Trophoblast cell (in vitro differentiated cells and primary cell): ENCODE results near the gene TBC1D5.

Experiments used
- DNase-seq, 2 donors: peaks; one replicate each; pipeline ENCODE4 v3.0.0-alpha.2; 2016
- H2AFZ ChIP-seq: 2 replicates; pipeline ENCODE4 v1.6.1; 2013; ENCODE audit warnings: low read length, moderate library complexity, mild to moderate bottlenecking; ENCODE audit not compliant: insufficient read depth, poor library complexity
- H2AK5ac ChIP-seq: 2 replicates; pipeline ENCODE4 v1.6.1; 2013; ENCODE audit warnings: mild to moderate bottlenecking, low read length
- H2BK120ac ChIP-seq: 2 replicates; pipeline ENCODE4 v1.6.1; 2013; ENCODE audit warnings: low read length, mild to moderate bottlenecking, moderate library complexity; ENCODE audit not compliant: insufficient read depth, poor library complexity
- H2BK12ac ChIP-seq: 2 replicates; pipeline ENCODE4 v1.6.1; 2013; ENCODE audit warnings: mild to moderate bottlenecking, low read length, moderate library complexity
- H2BK5ac ChIP-seq: 2 replicates; pipeline ENCODE4 v1.6.1; 2013; ENCODE audit warnings: low read length, low read depth, moderate library complexity, mild to moderate bottlenecking; ENCODE audit not compliant: poor library complexity
- H3K14ac ChIP-seq: 2 replicates; pipeline ENCODE4 v1.6.1; 2013; ENCODE audit warnings: mild to moderate bottlenecking, low read length
- H3K18ac ChIP-seq: 2 replicates; pipeline ENCODE4 v1.6.1; 2013; ENCODE audit warnings: mild to moderate bottlenecking, low read length
- H3K23ac ChIP-seq: 2 replicates; pipeline ENCODE4 v1.6.1; 2013; ENCODE audit warnings: low read length
- H3K27ac ChIP-seq: 2 replicates; pipeline ENCODE4 v1.5.1; 2013; ENCODE audit warnings: low read depth, mild to moderate bottlenecking, inconsistent platforms, low read length, moderate library complexity
- H3K27me3 ChIP-seq: 2 replicates; pipeline ENCODE4 v1.6.1; 2013; ENCODE audit warnings: inconsistent platforms, mild to moderate bottlenecking, low read length, moderate library complexity; ENCODE audit not compliant: insufficient read depth
- H3K36me3 ChIP-seq, 2 experiments: 1 replicate in 1 of 2; 2 replicates in 1 of 2; pipeline ENCODE4 v1.6.1; 2013; ENCODE audit warnings: low read length in 2 of 2, mild to moderate bottlenecking in 2 of 2, moderate library complexity in 1 of 2; ENCODE audit not compliant: insufficient read depth in 2 of 2, control insufficient read depth in 1 of 2
- H3K4ac ChIP-seq: 2 replicates; pipeline ENCODE4 v1.6.1; 2013; ENCODE audit warnings: low read depth, mild to moderate bottlenecking, low read length, moderate library complexity
- H3K4me1 ChIP-seq, 2 experiments: 1 replicate in 1 of 2; 2 replicates in 1 of 2; pipeline ENCODE4 v1.6.1; 2013; ENCODE audit warnings: low read length in 2 of 2, mild to moderate bottlenecking in 2 of 2, moderate library complexity in 1 of 2; ENCODE audit not compliant: insufficient read depth in 2 of 2, control insufficient read depth in 1 of 2
- H3K4me2 ChIP-seq: 2 replicates; pipeline ENCODE4 v1.6.1; 2013; ENCODE audit warnings: inconsistent platforms, mild to moderate bottlenecking, low read length, moderate library complexity
- H3K4me3 ChIP-seq: 2 replicates; pipeline ENCODE4 v1.5.1; 2013; ENCODE audit warnings: mild to moderate bottlenecking, low read depth, low read length, inconsistent platforms
- H3K79me1 ChIP-seq: one replicate; pipeline ENCODE4 v1.6.1; 2013; ENCODE audit warnings: low read length
- H3K79me2 ChIP-seq: 2 replicates; pipeline ENCODE4 v1.6.1; 2013; ENCODE audit warnings: low read length, mild to moderate bottlenecking; ENCODE audit not compliant: control insufficient read depth, insufficient read depth, poor library complexity
- H3K9ac ChIP-seq: 2 replicates; pipeline ENCODE4 v1.6.1; 2013; ENCODE audit warnings: mild to moderate bottlenecking, low read length
- H3K9me3 ChIP-seq: 2 replicates; pipeline ENCODE4 v1.6.1; 2013; ENCODE audit warnings: low read depth, mild to moderate bottlenecking, control low read depth, inconsistent platforms, low read length; ENCODE audit not compliant: insufficient read depth
- H4K12ac ChIP-seq: 2 replicates; pipeline ENCODE4 v1.6.1; 2013; ENCODE audit warnings: low read depth, mild to moderate bottlenecking, low read length, moderate library complexity
- H4K8ac ChIP-seq: 2 replicates; pipeline ENCODE4 v1.6.1; 2013; ENCODE audit warnings: low read depth, mild to moderate bottlenecking, low read length, moderate library complexity
- H4K91ac ChIP-seq: one replicate; pipeline ENCODE4 v1.6.1; 2013; ENCODE audit warnings: low read depth, mild to moderate bottlenecking, low read length, moderate library complexity
- WGBS: extraction: QIAGEN DNeasy Blood & Tissue Kit; methylation state at CpG from one replicate; pipeline ENCODE4 v1.1.7; 2013; ENCODE audit warnings: missing lambda C conversion rate; ENCODE audit not compliant: insufficient read length, insufficient coverage; ENCODE audit errors: extremely low coverage; 5-methylcytosine and 5-hydroxymethylcytosine counted together

Gene TBC1D5

DNA sequence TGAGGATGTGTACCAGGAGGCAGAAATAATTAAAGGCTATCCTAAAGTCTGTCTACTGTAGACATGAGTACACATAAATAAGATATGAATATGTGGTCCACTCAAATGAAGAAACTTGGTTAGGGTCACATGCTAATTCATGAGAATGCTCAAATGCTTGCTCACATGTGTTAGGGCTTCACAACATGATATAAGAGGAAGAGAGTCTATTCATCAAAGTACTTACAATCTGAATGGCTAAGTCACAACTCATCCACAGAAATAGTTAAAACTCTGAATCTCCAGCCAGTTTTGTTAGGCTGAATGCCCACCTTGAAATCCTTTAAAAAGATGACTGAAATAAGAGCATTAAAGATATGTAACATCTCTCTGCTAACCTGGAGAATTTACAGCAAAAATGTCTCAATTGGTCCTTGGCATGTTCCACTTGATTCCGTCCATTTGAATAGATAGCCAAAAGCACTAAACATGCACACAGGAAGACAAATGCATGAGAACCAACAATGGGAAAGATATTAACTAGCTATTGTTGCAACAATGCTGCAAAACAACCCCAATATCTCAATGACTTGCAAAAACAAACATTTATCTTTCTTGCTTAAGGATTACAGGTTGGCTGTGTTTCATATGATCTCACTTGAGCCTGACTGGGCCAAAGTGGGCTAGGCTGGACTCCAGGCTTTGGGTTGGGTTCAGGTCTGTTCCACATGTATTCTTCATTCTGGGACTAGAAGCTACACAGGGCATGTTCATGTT is 10.6 kb upstream of the TBC1D5 start:
- H3K4me3 ChIP-seq, result no peak overlapping the region
- H3K9ac ChIP-seq, result no peak overlapping the region
- H3K36me3 ChIP-seq, result no peaks in the 10 kb centered on the region
- no peak overlapping the region for H4K12ac ChIP-seq
- no peak overlapping the region for H2BK12ac ChIP-seq
- no peak overlapping the region for H2AK5ac ChIP-seq
- H3K23ac ChIP-seq, result no peak overlapping the region
- H2AFZ ChIP-seq, result no peak overlapping the region
- H3K4ac ChIP-seq, result no peak overlapping the region
- no peaks in the 10 kb centered on the region for H3K27me3 ChIP-seq
- H3K79me1 ChIP-seq, result no peaks in the 10 kb centered on the region
- no peak overlapping the region for H4K91ac ChIP-seq
- no CpG with 5 or more reads among the region's 1 CpG for WGBS
- no peaks in the 10 kb centered on the region for H3K4me1 ChIP-seq
- H3K79me2 ChIP-seq, result no peaks in the 10 kb centered on the region
- no peak overlapping the region for H2BK5ac ChIP-seq
- no peak overlapping the region for H4K8ac ChIP-seq
- H2BK120ac ChIP-seq, result no peak overlapping the region
- H3K4me2 ChIP-seq, result no peak overlapping the region
- no peak for DNase-seq
- no peak overlapping the region for H3K27ac ChIP-seq
- H3K14ac ChIP-seq, result no peak overlapping the region
- H3K9me3 ChIP-seq, result no peaks in the 10 kb centered on the region
- H3K18ac ChIP-seq, result no peak overlapping the region

GRCh38 chr3:17752436-17752835 is 10.0 kb upstream of the TBC1D5 start:
- DNase-seq, result no peak
- Histone ChIP-seq H3K9ac (no peak overlapping the region), H2BK12ac (no peak overlapping the region), H4K91ac (no peak overlapping the region), H2BK120ac (no peak overlapping the region), H2AFZ (no peak overlapping the region), H3K4me3 (no peak overlapping the region), H3K9me3 (no peaks in the 10 kb centered on the region), H3K27me3 (no peaks in the 10 kb centered on the region), H3K4me2 (no peak overlapping the region), H3K79me1 (no peaks in the 10 kb centered on the region), H3K4me1 (no peaks in the 10 kb centered on the region), H3K79me2 (no peaks in the 10 kb centered on the region), H3K14ac (no peak overlapping the region), H3K36me3 (no peaks in the 10 kb centered on the region), H2AK5ac (no peak overlapping the region), H3K27ac (no peak overlapping the region), H4K8ac (no peak overlapping the region), H3K23ac (no peak overlapping the region), H4K12ac (no peak overlapping the region), H2BK5ac (no peak overlapping the region), H3K18ac (no peak overlapping the region), H3K4ac (no peak overlapping the region)
- no CpG with 5 or more reads among the region's 2 CpGs for WGBS

GRCh38 chr3:17749705-17750293 is 7.4 kb upstream of the TBC1D5 start:
- no peak overlapping the region for H3K14ac ChIP-seq
- no peaks in the 10 kb centered on the region for H3K36me3 ChIP-seq
- H2BK5ac ChIP-seq, result no peak overlapping the region
- DNase-seq, result no peak
- no peak overlapping the region for H2BK120ac ChIP-seq
- no peak overlapping the region for H3K9ac ChIP-seq
- no peaks in the 10 kb centered on the region for H3K79me1 ChIP-seq
- no peak overlapping the region for H2BK12ac ChIP-seq
- no peak overlapping the region for H3K4me2 ChIP-seq
- no peak overlapping the region for H4K8ac ChIP-seq
- H3K27ac ChIP-seq, result no peak overlapping the region
- no peaks in the 10 kb centered on the region for H3K4me1 ChIP-seq
- H3K18ac ChIP-seq, result no peak overlapping the region
- H3K79me2 ChIP-seq, result no peaks in the 10 kb centered on the region
- no peaks in the 10 kb centered on the region for H3K27me3 ChIP-seq
- no peak overlapping the region for H3K23ac ChIP-seq
- no peak overlapping the region for H2AK5ac ChIP-seq
- no peak overlapping the region for H3K4me3 ChIP-seq
- no peak overlapping the region for H2AFZ ChIP-seq
- no peaks in the 10 kb centered on the region for H3K9me3 ChIP-seq
- WGBS, result no CpG with 5 or more reads among the region's 3 CpGs
- H3K4ac ChIP-seq, result no peak overlapping the region
- H4K12ac ChIP-seq, result no peak overlapping the region
- H4K91ac ChIP-seq, result no peak overlapping the region

DNA sequence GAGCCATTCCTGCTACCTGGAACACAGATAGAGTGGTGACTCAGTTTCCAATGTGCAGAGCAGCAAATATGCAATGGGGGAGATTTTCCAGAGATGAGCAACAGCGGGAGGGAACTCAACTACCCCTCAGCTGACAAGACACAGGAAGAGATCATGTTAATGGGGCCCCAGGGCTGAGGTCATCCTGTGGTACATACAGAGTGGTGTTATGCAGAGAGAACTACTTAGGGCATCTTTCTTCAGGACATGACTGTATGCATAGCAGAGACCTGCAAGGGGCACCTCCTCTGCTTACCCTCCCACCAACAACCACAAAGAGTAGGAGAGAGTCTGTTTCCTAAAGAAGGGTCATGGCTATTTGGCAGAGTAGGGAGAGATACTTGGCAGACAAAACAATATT is 6.8 kb upstream of the TBC1D5 start:
- no peaks in the 10 kb centered on the region for H3K4me1 ChIP-seq

More for the DNA sequence above, 6.8 kb upstream of the TBC1D5 start:
- no peaks in the 10 kb centered on the region for H3K9me3 ChIP-seq
- H3K79me1 ChIP-seq, result no peaks in the 10 kb centered on the region
- no peaks in the 10 kb centered on the region for H3K27me3 ChIP-seq
- no peak overlapping the region for H2BK120ac ChIP-seq
- no peak overlapping the region for H3K23ac ChIP-seq
- H2BK5ac ChIP-seq, result no peak overlapping the region
- H3K36me3 ChIP-seq, result no peaks in the 10 kb centered on the region
- no peak overlapping the region for H3K27ac ChIP-seq
- no peak overlapping the region for H4K91ac ChIP-seq
- no peak overlapping the region for H3K4me3 ChIP-seq
- WGBS, result no CpG with 5 or more reads among the region's 1 CpG
- no peak for DNase-seq
- no peak overlapping the region for H3K9ac ChIP-seq
- H2AK5ac ChIP-seq, result no peak overlapping the region
- H2AFZ ChIP-seq, result no peak overlapping the region
- H3K4ac ChIP-seq, result no peak overlapping the region
- no peak overlapping the region for H4K12ac ChIP-seq
- no peak overlapping the region for H3K14ac ChIP-seq
- H3K18ac ChIP-seq, result no peak overlapping the region
- no peak overlapping the region for H2BK12ac ChIP-seq
- H3K4me2 ChIP-seq, result no peak overlapping the region
- H3K79me2 ChIP-seq, result no peaks in the 10 kb centered on the region
- no peak overlapping the region for H4K8ac ChIP-seq
